CD4-positive, alpha-beta T cell treated with Interferon alpha-2 for 1 hour (primary cell): Measurements from ENCODE around the gene TMEM119.
"Not testable (repeated sequence)": the region's sequence is repeated elsewhere in the genome, so short reads cannot be mapped to it uniquely, and the experiment has no call there.

Experiments
- DNase-seq, 2 donors: peaks; one replicate each; pipeline ENCODE4 v3.0.0-alpha.2; 2020 to 2022

Gene TMEM119

GRCh38 chr12:108633534-108634248 is 35.8 kb upstream of the TMEM119 start, which contains the start of gene SELPLG:
Gene SELPLG (minus strand): TSS chr12:108633894. CDS start chr12:108624307, 9,587 bp downstream.
- DNase-seq: peak; percentile 92 to 93

- peak in 1 of 2 donors; percentile 16 for DNase-seq
Observed at GRCh38 chr12:108633081-108633533, 35.2 kb upstream of the TMEM119 start.

GRCh38 chr12:108631261-108631660 is 33.4 kb upstream of the TMEM119 start:
- DNase-seq: not testable (repeated sequence)

GRCh38 chr12:108630481-108631207 is 32.8 kb upstream of the TMEM119 start:
- DNase-seq: peak in 1 of 2 donors; percentile 48

- peak; percentile 77 to 84 for DNase-seq
Observed at GRCh38 chr12:108629824-108630476, 32.1 kb upstream of the TMEM119 start.

- DNase-seq: peak in 1 of 2 donors; percentile 34
Observed at GRCh38 chr12:108629151-108629550, 31.3 kb upstream of the TMEM119 start.

GRCh38 chr12:108627134-108627920 is 29.4 kb upstream of the TMEM119 start:
- no peak for DNase-seq

- DNase-seq: no peak
Observed at GRCh38 chr12:108625228-108625627, 27.3 kb upstream of the TMEM119 start.

GRCh38 chr12:108623577-108623976 is 25.7 kb upstream of the TMEM119 start:
- DNase-seq: no peak

- DNase-seq: no peak
Observed at GRCh38 chr12:108622921-108623514, 25.1 kb upstream of the TMEM119 start.

GRCh38 chr12:108622421-108622820 is 24.5 kb upstream of the TMEM119 start:
- DNase-seq: peak; percentile 58 to 63

- no peak for DNase-seq
Observed at GRCh38 chr12:108621161-108621560, 23.3 kb upstream of the TMEM119 start.

- DNase-seq: no peak
Observed at GRCh38 chr12:108620236-108620879, 22.5 kb upstream of the TMEM119 start.

- DNase-seq: no peak
Observed at GRCh38 chr12:108619369-108620160, 21.7 kb upstream of the TMEM119 start.

GRCh38 chr12:108618953-108619274 is 21.0 kb upstream of the TMEM119 start:
- not testable (repeated sequence) for DNase-seq

- DNase-seq: peak; percentile 71 to 79
Observed at GRCh38 chr12:108618079-108618952, 20.4 kb upstream of the TMEM119 start.

- peak; percentile 79 to 82 for DNase-seq
Observed at GRCh38 chr12:108616941-108617858, 19.3 kb upstream of the TMEM119 start.

GRCh38 chr12:108616359-108616758 is 18.5 kb upstream of the TMEM119 start:
- DNase-seq: no peak

- DNase-seq: no peak
Observed at GRCh38 chr12:108615918-108616317, 18.0 kb upstream of the TMEM119 start.
